Bone marrow (tissue), 2 donors: ENCODE data around the gene RBM3.

Experiments
- DNase-seq, 2 donors: peaks; one replicate each; lab custom pipeline; 2025; lab: John Stamatoyannopoulos, UW

RBM3 gene

GRCh38 chrX:48626401-48627298 lies 52.4 kb downstream of the RBM3 start:
- no peak for DNase-seq
